ENCODE results near the gene KCNS1. TPM values are rescaled to one million over a fixed set of nuclear protein-coding genes. Genes with fewer than 3 reads are reported as not detected.

The KCNS1 gene
- total RNA-seq, 1 experiment from 2014 or later, result 0.98 TPM

DNA sequence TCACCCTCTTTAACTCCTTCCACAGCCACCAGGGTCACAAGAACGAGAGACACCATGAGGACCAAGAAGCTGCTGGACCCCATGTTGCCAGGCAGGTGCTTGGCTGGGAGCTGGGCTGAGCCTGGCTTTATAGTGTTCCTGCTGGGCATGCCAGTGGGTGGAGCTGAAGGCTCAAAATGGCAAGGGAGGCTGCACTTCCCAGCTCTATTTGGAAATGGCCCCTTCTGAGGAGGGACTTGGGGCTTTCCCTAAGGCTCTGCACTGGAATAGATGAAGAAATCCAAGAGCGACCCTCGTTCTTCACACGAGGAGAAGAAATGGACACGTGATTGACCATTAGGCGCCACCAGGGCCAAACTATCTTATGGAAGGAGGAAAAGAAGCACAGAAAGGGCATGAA, 23.4 kb upstream of the KCNS1 start, which contains the start of gene WFDC12:
TSS of gene WFDC12 (minus strand) at position 101 of the 400 bp plus-strand sequence. CDS start at position 83, 18 bp downstream.
- no peaks in the 10 kb centered on the region for H3K79me1 ChIP-seq (ENCODE audit: insufficient read depth, low read depth, low read length, poor library complexity, severe bottlenecking)
- no peak within 1 kb of the TSS for H3K27ac ChIP-seq (ENCODE audit: insufficient read length, low read depth, low read length)
- no peak within 1 kb of the TSS for H2BK120ac ChIP-seq (ENCODE audit: low read depth, low read length, poor library complexity, severe bottlenecking)
- H3K23me2 ChIP-seq (ENCODE audit: insufficient read length, low read depth, low read length, poor library complexity, severe bottlenecking), result no peaks in the 10 kb centered on the region
- H2BK12ac ChIP-seq (ENCODE audit: insufficient read length, low read depth, low read length), result no peak within 1 kb of the TSS
- Mint-ChIP-seq H3K4me3 (no peak within 1 kb of the TSS), H3K9me3 (peaks cover 0 to 3% of the 10 kb centered on the region in 2 experiments; a peak in 3 of 5 replicates), H3K4me1 (no peaks in the 10 kb centered on the region), H3K27me3 (ENCODE audit: low read depth) (peaks cover 19% of the 10 kb centered on the region), H3K27ac (no peak within 1 kb of the TSS), H3K36me3 (ENCODE audit: insufficient read depth in 1 of 3, low read depth in 3 of 3) (no peaks in the 10 kb centered on the region)
- no peak within 1 kb of the TSS for H2AK5ac ChIP-seq (ENCODE audit: insufficient read length, low read length)
- no peak within 1 kb of the TSS for H3K23ac ChIP-seq (ENCODE audit: insufficient read length, low read depth, low read length)
- no CpG with 5 or more reads among the region's 6 CpGs for WGBS (ENCODE audit: extremely low coverage, insufficient read length, low lambda C conversion rate)
- H3K9me3 ChIP-seq (ENCODE audit: control insufficient read depth, low read depth, low read length), result no peaks in the 10 kb centered on the region
- H3K4me2 ChIP-seq (ENCODE audit: insufficient read depth, insufficient read length, low read length), result no peak within 1 kb of the TSS
- H3K4ac ChIP-seq (ENCODE audit: low read depth, low read length), result no peak within 1 kb of the TSS
- H3K18ac ChIP-seq (ENCODE audit: insufficient read length, low read depth, low read length), result no peak within 1 kb of the TSS
- no peak within 1 kb of the TSS for H4K91ac ChIP-seq (ENCODE audit: insufficient read length, low read depth, low read length)
- no peak within 1 kb of the TSS for H2BK20ac ChIP-seq (ENCODE audit: low read depth, low read length, poor library complexity, severe bottlenecking)
- no peak within 1 kb of the TSS for H4K8ac ChIP-seq (replicated peaks; ENCODE audit: insufficient read length, low read depth, low read length)
- no peaks in the 10 kb centered on the region for H3K4me1 ChIP-seq (ENCODE audit: insufficient read depth, low read length)
- H2BK15ac ChIP-seq (ENCODE audit: low read depth, low read length), result no peak within 1 kb of the TSS
- no peak within 1 kb of the TSS for H3K14ac ChIP-seq (ENCODE audit: insufficient read depth, low read length)
- H2AFZ ChIP-seq (ENCODE audit: low read length), result no peak within 1 kb of the TSS
- H3K9ac ChIP-seq (ENCODE audit: extremely low read depth, insufficient read length, low read length), result no peak within 1 kb of the TSS
- no peak within 1 kb of the TSS for H3T11ph ChIP-seq (ENCODE audit: low read length)
- H3K56ac ChIP-seq (ENCODE audit: insufficient read length, low read depth, low read length), result no peak within 1 kb of the TSS
- no peak for DNase-seq
- no peaks in the 10 kb centered on the region for H3K79me2 ChIP-seq (ENCODE audit: insufficient read depth, low read length)
- TF ChIP-seq, protein P1, sequence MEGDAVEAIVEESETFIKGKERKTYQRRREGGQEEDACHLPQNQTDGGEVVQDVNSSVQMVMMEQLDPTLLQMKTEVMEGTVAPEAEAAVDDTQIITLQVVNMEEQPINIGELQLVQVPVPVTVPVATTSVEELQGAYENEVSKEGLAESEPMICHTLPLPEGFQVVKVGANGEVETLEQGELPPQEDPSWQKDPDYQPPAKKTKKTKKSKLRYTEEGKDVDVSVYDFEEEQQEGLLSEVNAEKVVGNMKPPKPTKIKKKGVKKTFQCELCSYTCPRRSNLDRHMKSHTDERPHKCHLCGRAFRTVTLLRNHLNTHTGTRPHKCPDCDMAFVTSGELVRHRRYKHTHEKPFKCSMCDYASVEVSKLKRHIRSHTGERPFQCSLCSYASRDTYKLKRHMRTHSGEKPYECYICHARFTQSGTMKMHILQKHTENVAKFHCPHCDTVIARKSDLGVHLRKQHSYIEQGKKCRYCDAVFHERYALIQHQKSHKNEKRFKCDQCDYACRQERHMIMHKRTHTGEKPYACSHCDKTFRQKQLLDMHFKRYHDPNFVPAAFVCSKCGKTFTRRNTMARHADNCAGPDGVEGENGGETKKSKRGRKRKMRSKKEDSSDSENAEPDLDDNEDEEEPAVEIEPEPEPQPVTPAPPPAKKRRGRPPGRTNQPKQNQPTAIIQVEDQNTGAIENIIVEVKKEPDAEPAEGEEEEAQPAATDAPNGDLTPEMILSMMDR (conservative IDR thresholded peaks at IDR 0.05), result no peak
- H3K27me3 ChIP-seq (ENCODE audit: insufficient read depth, low read length), result no peaks in the 10 kb centered on the region
- H4K20me1 ChIP-seq (ENCODE audit: control insufficient read depth, insufficient read depth, insufficient read length), result no peaks in the 10 kb centered on the region
- H4K5ac ChIP-seq (ENCODE audit: insufficient read length, low read depth, low read length), result no peak within 1 kb of the TSS
- H2BK5ac ChIP-seq (ENCODE audit: insufficient read length, low read length), result no peak within 1 kb of the TSS
